ENCODE measurements around the gene ZNF524. TPM values are rescaled to one million over a fixed set of nuclear protein-coding genes. Genes with fewer than 3 reads are reported as not detected.
"Not testable (repeated sequence)": the region's sequence is repeated elsewhere in the genome, so short reads cannot be mapped to it uniquely, and the experiment has no call there.

The ZNF524 gene
- total RNA-seq, 1 donor from 2014 or later = 19.1 TPM

- no peak for DNase-seq (ENCODE audit: low spot score)
Measured at GRCh38 chr19:55581145-55581822, 18.8 kb upstream of the ZNF524 start.

- no peak for DNase-seq (ENCODE audit: low spot score)
Measured at GRCh38 chr19:55581823-55582223, 18.3 kb upstream of the ZNF524 start.

- DNase-seq (ENCODE audit: low spot score) = not testable (repeated sequence)
Measured at GRCh38 chr19:55582284-55582683, 17.8 kb upstream of the ZNF524 start.

- not testable (repeated sequence) for DNase-seq (ENCODE audit: low spot score)
Measured at GRCh38 chr19:55583897-55584296, 16.2 kb upstream of the ZNF524 start.

GRCh38 chr19:55584871-55585270 lies 15.2 kb upstream of the ZNF524 start:
- DNase-seq (ENCODE audit: low spot score) = no peak

- DNase-seq (ENCODE audit: low spot score) = no peak
Measured at GRCh38 chr19:55585658-55586339, 14.3 kb upstream of the ZNF524 start.

- DNase-seq (ENCODE audit: low spot score) = peak; percentile 97
Measured at GRCh38 chr19:55586976-55587668, 13.0 kb upstream of the ZNF524 start.

- no peak for DNase-seq (ENCODE audit: low spot score)
Measured at GRCh38 chr19:55588738-55589137, 11.3 kb upstream of the ZNF524 start.

GRCh38 chr19:55590109-55590508 lies 10.0 kb upstream of the ZNF524 start:
- no peak for DNase-seq (ENCODE audit: low spot score)

- no peak for DNase-seq (ENCODE audit: low spot score)
Measured at GRCh38 chr19:55590617-55591016, 9.5 kb upstream of the ZNF524 start.

- DNase-seq (ENCODE audit: low spot score) = no peak
Measured at GRCh38 chr19:55591555-55591954, 8.5 kb upstream of the ZNF524 start.

GRCh38 chr19:55592391-55593090 lies 7.5 kb upstream of the ZNF524 start:
- no peak for DNase-seq (ENCODE audit: low spot score)

GRCh38 chr19:55593096-55593772 lies 6.9 kb upstream of the ZNF524 start:
- DNase-seq (ENCODE audit: low spot score) = no peak

GRCh38 chr19:55594996-55595545 lies 5.0 kb upstream of the ZNF524 start:
- no peak for DNase-seq (ENCODE audit: low spot score)

- no peak for DNase-seq (ENCODE audit: low spot score)
Measured at GRCh38 chr19:55596304-55596703, 3.8 kb upstream of the ZNF524 start.

GRCh38 chr19:55597501-55597921 lies 2.6 kb upstream of the ZNF524 start:
- no peak for DNase-seq (ENCODE audit: low spot score)

GRCh38 chr19:55598034-55598433 lies 2.1 kb upstream of the ZNF524 start:
- no peak for DNase-seq (ENCODE audit: low spot score)

- peak; percentile 97 for DNase-seq (ENCODE audit: low spot score)
Measured at GRCh38 chr19:55598719-55599467, 1.2 kb upstream of the ZNF524 start.

- DNase-seq (ENCODE audit: low spot score) = peak; percentile 97
Measured at GRCh38 chr19:55599468-55599841, 633 bp upstream of the ZNF524 start, which contains the start of gene FIZ1. TSS of gene FIZ1 (minus strand) at chr19:55599517. CDS start at chr19:55597865, 1,652 bp downstream.

- DNase-seq (ENCODE audit: low spot score) = no peak
Measured at GRCh38 chr19:55600662-55601028, 557 bp downstream of the ZNF524 start.

Measured in mesenteric fat pad (tissue), 1 donor.